HL-60 (cell line): ENCODE data around the gene XRCC4.

ENCODE experiments used
- DNase-seq, 2 experiments: peaks; one replicate each; pipeline ENCODE4 v3.0.0-alpha.2; 2010 to 2020; ENCODE audit warnings: low read depth in 1 of 2, low spot score in 1 of 2
- H3K27ac ChIP-seq: fragments of 250-450 bp; sonication (Bioruptor Pico); replicated peaks from 2 replicates; pipeline ENCODE4 v1.5.1; 2020; ENCODE audit warnings: mild to moderate bottlenecking, moderate library complexity
- H3K27me3 ChIP-seq: fragments of 250-450 bp; sonication (Bioruptor Pico); 2 replicates; pipeline ENCODE4 v1.5.1; 2021; ENCODE audit warnings: mild to moderate bottlenecking, moderate library complexity; ENCODE audit not compliant: insufficient read depth, poor library complexity, severe bottlenecking
- H3K4me3 ChIP-seq: replicated peaks from 2 replicates; pipeline ENCODE4 v1.5.1; 2011; ENCODE audit warnings: mild to moderate bottlenecking, control low read depth, low read length; ENCODE audit not compliant: insufficient read depth
- CTCF ChIP-seq: IDR thresholded peaks from one replicate; pipeline ENCODE4 v1.5.1; 2011; ENCODE audit warnings: low read length, control low read depth, inconsistent platforms; ENCODE audit not compliant: insufficient read depth
- GABPA ChIP-seq: IDR thresholded peaks from 2 replicates; pipeline ENCODE4 v1.6.1; 2012; ENCODE audit warnings: low read depth
- POLR2AphosphoS5 ChIP-seq: IDR thresholded peaks from 2 replicates; pipeline ENCODE4 v1.6.1; 2012; ENCODE audit warnings: low read depth
- SPI1 ChIP-seq: IDR thresholded peaks from 2 replicates; pipeline ENCODE4 v1.6.1; 2012; ENCODE audit warnings: low read depth, mild to moderate bottlenecking, borderline replicate concordance
- TF ChIP-seq, protein P1 (sequence below): IDR thresholded peaks from 2 replicates; pipeline ENCODE4 v1.6.1; 2012; ENCODE audit warnings: low read depth; ENCODE audit not compliant: insufficient replicate concordance

The XRCC4 gene

GRCh38 chr5:83048277-83048676 is 29.1 kb upstream of the XRCC4 start:
- Histone ChIP-seq H3K27ac (no peak overlapping the region), H3K4me3 (no peak overlapping the region), H3K27me3 (no peaks in the 10 kb centered on the region)
- TF ChIP-seq POLR2AphosphoS5 (no peak), SPI1 (no peak), CTCF (no peak), GABPA (no peak)
- TF ChIP-seq, protein P1, sequence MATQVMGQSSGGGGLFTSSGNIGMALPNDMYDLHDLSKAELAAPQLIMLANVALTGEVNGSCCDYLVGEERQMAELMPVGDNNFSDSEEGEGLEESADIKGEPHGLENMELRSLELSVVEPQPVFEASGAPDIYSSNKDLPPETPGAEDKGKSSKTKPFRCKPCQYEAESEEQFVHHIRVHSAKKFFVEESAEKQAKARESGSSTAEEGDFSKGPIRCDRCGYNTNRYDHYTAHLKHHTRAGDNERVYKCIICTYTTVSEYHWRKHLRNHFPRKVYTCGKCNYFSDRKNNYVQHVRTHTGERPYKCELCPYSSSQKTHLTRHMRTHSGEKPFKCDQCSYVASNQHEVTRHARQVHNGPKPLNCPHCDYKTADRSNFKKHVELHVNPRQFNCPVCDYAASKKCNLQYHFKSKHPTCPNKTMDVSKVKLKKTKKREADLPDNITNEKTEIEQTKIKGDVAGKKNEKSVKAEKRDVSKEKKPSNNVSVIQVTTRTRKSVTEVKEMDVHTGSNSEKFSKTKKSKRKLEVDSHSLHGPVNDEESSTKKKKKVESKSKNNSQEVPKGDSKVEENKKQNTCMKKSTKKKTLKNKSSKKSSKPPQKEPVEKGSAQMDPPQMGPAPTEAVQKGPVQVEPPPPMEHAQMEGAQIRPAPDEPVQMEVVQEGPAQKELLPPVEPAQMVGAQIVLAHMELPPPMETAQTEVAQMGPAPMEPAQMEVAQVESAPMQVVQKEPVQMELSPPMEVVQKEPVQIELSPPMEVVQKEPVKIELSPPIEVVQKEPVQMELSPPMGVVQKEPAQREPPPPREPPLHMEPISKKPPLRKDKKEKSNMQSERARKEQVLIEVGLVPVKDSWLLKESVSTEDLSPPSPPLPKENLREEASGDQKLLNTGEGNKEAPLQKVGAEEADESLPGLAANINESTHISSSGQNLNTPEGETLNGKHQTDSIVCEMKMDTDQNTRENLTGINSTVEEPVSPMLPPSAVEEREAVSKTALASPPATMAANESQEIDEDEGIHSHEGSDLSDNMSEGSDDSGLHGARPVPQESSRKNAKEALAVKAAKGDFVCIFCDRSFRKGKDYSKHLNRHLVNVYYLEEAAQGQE, result no peak
- no peak for DNase-seq

DNA sequence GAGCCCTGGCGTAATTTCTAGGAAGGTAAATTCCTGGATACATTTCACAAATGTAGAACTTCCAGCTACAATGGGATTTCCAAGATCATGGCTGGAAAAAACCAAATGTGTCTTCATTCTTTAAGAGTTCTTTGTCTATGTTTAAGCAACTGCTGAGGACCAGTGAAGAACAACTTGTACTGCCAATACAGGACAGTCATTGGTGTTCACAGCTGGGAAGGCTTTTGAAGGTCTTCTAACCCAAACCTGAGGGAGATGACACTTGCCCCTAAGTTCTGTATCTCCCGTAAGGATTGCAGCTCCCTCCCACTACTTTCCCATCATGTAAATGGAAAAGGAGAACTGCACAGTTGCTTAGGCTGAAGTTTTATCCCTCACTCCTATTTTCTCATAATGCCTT is 28.5 kb upstream of the XRCC4 start:
- TF ChIP-seq, protein P1, result no peak
- TF ChIP-seq GABPA (no peak), POLR2AphosphoS5 (no peak), SPI1 (no peak), CTCF (no peak)

DNA sequence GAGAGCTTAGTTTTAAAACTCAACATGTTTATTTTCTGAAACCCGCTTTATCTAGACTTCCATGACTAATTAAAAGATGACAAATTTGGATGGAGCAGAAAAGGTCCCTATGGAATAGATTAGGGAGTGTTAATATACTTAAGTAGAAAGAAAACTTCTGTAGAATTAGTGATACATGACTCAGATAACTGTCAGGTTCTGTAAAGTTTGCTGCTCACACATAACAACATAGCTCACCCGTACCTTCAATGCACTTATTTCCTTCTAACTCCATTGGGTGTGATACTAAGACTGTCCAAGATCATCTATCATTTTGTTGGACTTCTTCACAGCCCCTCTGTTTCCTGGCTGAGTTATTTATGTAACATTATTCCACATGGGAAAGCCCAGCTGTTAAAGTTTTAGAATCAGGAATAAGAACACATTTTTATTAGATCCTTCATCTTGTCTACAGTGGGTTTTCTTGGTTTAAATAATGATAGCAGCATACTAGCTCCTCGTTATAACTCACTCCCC is 27.9 kb upstream of the XRCC4 start:
- no peaks in the 10 kb centered on the region for H3K27me3 ChIP-seq
- TF ChIP-seq POLR2AphosphoS5 (no peak), GABPA (no peak), CTCF (no peak), SPI1 (no peak)
- TF ChIP-seq, protein P1, result no peak
- H3K4me3 ChIP-seq, result no peak overlapping the region
- DNase-seq, result no peak
- no peak overlapping the region for H3K27ac ChIP-seq

More for the DNA sequence above, 28.5 kb upstream of the XRCC4 start:
- DNase-seq, result no peak
- H3K4me3 ChIP-seq, result no peak overlapping the region
- no peak overlapping the region for H3K27ac ChIP-seq
- H3K27me3 ChIP-seq, result no peaks in the 10 kb centered on the region
